Measurements from ENCODE around the gene BCL2L2. TPM values are rescaled to one million over a fixed set of nuclear protein-coding genes. Genes with fewer than 3 reads are reported as not detected.

Gene BCL2L2
- total RNA-seq, 1 experiment from 2014 or later: 18.2 TPM

DNA sequence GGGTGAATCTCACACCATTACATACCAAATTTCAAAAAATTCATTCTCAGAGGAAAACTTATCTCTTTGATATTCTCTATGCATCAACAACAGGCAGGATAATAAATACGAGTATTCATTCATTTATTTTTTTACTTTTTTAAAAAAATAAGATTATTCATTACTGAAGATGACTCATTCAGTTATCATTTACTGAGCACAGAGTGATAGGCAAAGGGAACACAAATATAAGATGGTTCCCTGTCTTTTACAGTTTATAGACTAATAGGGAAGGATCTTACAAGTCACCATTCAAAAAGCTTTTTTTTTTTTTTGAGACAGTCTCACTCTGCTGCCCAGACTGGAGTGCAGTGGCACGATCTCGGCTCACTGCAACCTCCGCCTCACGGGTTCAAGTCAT lies 9.7 kb downstream of the BCL2L2 start (continued):
- TF ChIP-seq, protein P1, sequence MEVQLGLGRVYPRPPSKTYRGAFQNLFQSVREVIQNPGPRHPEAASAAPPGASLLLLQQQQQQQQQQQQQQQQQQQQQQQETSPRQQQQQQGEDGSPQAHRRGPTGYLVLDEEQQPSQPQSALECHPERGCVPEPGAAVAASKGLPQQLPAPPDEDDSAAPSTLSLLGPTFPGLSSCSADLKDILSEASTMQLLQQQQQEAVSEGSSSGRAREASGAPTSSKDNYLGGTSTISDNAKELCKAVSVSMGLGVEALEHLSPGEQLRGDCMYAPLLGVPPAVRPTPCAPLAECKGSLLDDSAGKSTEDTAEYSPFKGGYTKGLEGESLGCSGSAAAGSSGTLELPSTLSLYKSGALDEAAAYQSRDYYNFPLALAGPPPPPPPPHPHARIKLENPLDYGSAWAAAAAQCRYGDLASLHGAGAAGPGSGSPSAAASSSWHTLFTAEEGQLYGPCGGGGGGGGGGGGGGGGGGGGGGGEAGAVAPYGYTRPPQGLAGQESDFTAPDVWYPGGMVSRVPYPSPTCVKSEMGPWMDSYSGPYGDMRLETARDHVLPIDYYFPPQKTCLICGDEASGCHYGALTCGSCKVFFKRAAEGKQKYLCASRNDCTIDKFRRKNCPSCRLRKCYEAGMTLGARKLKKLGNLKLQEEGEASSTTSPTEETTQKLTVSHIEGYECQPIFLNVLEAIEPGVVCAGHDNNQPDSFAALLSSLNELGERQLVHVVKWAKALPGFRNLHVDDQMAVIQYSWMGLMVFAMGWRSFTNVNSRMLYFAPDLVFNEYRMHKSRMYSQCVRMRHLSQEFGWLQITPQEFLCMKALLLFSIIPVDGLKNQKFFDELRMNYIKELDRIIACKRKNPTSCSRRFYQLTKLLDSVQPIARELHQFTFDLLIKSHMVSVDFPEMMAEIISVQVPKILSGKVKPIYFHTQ (CRISPR knock-in tag; IDR thresholded peaks at IDR 0.05): no peak
- no peak for TF ChIP-seq RORB (CRISPR knock-in tag; IDR thresholded peaks at IDR 0.05)
- no peak for TF ChIP-seq ZNF423 (CRISPR knock-in tag; IDR thresholded peaks at IDR 0.05)
- no peak for TF ChIP-seq ESRRA (CRISPR knock-in tag; IDR thresholded peaks at IDR 0.05; ENCODE audit: borderline replicate concordance)
- TF ChIP-seq CBFB (CRISPR knock-in tag; IDR thresholded peaks at IDR 0.05; ENCODE audit: low read depth): no peak
- no peak for TF ChIP-seq NR2C2 (CRISPR knock-in tag; IDR thresholded peaks at IDR 0.05)
- no peak for TF ChIP-seq NFYB (CRISPR knock-in tag; conservative IDR thresholded peaks at IDR 0.05; ENCODE audit: low read depth)
- no peak for TF ChIP-seq GABPB1 (CRISPR knock-in tag; IDR thresholded peaks at IDR 0.05)

DNA sequence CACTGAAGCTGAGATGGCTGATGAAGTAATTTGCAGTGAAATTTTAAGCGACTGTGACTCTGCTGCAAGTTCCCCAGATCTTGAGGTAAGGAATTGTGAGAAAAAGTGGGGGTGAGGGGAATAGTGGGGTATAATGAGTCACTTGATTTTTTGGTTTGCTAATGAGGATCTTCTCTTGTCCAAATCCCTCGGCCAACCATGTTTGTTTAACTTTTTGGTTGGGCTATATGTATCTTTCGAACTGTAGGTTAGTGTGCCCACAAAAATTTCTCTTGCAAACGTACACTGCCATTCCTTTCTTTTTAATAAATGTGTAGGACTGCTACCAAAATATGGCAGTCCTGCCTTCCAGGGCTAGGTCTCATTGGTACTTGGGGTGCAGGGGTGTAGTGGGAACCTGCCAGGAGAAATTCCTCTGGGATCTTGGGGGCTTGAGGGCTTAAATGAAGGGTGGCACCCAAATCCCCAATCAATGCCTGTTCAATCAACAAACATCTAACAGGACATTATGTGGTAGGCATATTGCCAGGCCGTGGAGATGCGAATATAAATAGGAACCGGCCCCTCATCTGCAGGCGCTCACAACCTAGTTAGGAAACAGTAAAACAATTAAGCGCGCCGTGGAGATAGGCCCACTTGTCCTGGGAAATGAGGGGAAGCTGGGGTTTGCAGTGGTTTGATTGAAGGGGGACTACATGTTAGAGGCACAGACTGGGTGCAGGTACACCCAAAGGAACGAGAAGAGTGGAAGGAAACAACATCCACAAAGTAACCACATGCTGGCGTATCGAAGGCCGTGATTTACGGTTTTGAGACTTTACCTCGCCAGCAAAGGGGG lies 13.3 kb downstream of the BCL2L2 start:
- ChIA-PET POLR2A (interaction anchor here (1.0 to 2.7 kb wide), 6 partner anchors 14 to 218 kb away, joined by 4 to 32 read pairs (median 12); partner anchors contain the start of genes BCL2L2, HOMEZ and PPP1R3E), CTCF (interaction anchor here (1.1 to 4.5 kb wide), 12 partner anchors 13 to 262 kb away, joined by 3 to 39 read pairs (median 9); partner anchors contain the start of genes BCL2L2, CEBPE, HOMEZ and PPP1R3E)
- Mint-ChIP-seq H3K9me3 (no peaks in the 10 kb centered on the region), H3K36me3 (peaks cover 35% of the 10 kb centered on the region), H3K4me3 (peak overlapping the region; percentile 96), H3K27me3 (ENCODE audit: low read depth) (no peaks in the 10 kb centered on the region), H3K27ac (peak overlapping the region; percentile 99), H3K4me1 (peaks cover 26% of the 10 kb centered on the region)
- DNase-seq (ENCODE audit: low spot score) (no peak), ATAC-seq (no peak)
- TF ChIP-seq, protein P2, sequence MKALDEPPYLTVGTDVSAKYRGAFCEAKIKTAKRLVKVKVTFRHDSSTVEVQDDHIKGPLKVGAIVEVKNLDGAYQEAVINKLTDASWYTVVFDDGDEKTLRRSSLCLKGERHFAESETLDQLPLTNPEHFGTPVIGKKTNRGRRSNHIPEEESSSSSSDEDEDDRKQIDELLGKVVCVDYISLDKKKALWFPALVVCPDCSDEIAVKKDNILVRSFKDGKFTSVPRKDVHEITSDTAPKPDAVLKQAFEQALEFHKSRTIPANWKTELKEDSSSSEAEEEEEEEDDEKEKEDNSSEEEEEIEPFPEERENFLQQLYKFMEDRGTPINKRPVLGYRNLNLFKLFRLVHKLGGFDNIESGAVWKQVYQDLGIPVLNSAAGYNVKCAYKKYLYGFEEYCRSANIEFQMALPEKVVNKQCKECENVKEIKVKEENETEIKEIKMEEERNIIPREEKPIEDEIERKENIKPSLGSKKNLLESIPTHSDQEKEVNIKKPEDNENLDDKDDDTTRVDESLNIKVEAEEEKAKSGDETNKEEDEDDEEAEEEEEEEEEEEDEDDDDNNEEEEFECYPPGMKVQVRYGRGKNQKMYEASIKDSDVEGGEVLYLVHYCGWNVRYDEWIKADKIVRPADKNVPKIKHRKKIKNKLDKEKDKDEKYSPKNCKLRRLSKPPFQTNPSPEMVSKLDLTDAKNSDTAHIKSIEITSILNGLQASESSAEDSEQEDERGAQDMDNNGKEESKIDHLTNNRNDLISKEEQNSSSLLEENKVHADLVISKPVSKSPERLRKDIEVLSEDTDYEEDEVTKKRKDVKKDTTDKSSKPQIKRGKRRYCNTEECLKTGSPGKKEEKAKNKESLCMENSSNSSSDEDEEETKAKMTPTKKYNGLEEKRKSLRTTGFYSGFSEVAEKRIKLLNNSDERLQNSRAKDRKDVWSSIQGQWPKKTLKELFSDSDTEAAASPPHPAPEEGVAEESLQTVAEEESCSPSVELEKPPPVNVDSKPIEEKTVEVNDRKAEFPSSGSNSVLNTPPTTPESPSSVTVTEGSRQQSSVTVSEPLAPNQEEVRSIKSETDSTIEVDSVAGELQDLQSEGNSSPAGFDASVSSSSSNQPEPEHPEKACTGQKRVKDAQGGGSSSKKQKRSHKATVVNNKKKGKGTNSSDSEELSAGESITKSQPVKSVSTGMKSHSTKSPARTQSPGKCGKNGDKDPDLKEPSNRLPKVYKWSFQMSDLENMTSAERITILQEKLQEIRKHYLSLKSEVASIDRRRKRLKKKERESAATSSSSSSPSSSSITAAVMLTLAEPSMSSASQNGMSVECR (CRISPR knock-in tag; IDR thresholded peaks at IDR 0.05; ENCODE audit: borderline replicate concordance): no peak
- no peak for TF ChIP-seq NFATC4 (CRISPR knock-in tag; IDR thresholded peaks at IDR 0.05)
- TF ChIP-seq, protein P3, sequence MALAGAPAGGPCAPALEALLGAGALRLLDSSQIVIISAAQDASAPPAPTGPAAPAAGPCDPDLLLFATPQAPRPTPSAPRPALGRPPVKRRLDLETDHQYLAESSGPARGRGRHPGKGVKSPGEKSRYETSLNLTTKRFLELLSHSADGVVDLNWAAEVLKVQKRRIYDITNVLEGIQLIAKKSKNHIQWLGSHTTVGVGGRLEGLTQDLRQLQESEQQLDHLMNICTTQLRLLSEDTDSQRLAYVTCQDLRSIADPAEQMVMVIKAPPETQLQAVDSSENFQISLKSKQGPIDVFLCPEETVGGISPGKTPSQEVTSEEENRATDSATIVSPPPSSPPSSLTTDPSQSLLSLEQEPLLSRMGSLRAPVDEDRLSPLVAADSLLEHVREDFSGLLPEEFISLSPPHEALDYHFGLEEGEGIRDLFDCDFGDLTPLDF (CRISPR knock-in tag; IDR thresholded peaks at IDR 0.05): no peak
- TF ChIP-seq, protein P4, sequence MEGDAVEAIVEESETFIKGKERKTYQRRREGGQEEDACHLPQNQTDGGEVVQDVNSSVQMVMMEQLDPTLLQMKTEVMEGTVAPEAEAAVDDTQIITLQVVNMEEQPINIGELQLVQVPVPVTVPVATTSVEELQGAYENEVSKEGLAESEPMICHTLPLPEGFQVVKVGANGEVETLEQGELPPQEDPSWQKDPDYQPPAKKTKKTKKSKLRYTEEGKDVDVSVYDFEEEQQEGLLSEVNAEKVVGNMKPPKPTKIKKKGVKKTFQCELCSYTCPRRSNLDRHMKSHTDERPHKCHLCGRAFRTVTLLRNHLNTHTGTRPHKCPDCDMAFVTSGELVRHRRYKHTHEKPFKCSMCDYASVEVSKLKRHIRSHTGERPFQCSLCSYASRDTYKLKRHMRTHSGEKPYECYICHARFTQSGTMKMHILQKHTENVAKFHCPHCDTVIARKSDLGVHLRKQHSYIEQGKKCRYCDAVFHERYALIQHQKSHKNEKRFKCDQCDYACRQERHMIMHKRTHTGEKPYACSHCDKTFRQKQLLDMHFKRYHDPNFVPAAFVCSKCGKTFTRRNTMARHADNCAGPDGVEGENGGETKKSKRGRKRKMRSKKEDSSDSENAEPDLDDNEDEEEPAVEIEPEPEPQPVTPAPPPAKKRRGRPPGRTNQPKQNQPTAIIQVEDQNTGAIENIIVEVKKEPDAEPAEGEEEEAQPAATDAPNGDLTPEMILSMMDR (IDR thresholded peaks at IDR 0.05): no peak
- TF ChIP-seq, protein P5, sequence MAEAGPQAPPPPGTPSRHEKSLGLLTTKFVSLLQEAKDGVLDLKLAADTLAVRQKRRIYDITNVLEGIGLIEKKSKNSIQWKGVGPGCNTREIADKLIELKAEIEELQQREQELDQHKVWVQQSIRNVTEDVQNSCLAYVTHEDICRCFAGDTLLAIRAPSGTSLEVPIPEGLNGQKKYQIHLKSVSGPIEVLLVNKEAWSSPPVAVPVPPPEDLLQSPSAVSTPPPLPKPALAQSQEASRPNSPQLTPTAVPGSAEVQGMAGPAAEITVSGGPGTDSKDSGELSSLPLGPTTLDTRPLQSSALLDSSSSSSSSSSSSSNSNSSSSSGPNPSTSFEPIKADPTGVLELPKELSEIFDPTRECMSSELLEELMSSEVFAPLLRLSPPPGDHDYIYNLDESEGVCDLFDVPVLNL (CRISPR knock-in tag; IDR thresholded peaks at IDR 0.05; ENCODE audit: borderline replicate concordance, low read depth): no peak
- TF ChIP-seq CREM (CRISPR knock-in tag; IDR thresholded peaks at IDR 0.05): no peak

Measured in WTC11 (cell line).